ENCODE results near the gene LYZL4.

Gene LYZL4

DNA sequence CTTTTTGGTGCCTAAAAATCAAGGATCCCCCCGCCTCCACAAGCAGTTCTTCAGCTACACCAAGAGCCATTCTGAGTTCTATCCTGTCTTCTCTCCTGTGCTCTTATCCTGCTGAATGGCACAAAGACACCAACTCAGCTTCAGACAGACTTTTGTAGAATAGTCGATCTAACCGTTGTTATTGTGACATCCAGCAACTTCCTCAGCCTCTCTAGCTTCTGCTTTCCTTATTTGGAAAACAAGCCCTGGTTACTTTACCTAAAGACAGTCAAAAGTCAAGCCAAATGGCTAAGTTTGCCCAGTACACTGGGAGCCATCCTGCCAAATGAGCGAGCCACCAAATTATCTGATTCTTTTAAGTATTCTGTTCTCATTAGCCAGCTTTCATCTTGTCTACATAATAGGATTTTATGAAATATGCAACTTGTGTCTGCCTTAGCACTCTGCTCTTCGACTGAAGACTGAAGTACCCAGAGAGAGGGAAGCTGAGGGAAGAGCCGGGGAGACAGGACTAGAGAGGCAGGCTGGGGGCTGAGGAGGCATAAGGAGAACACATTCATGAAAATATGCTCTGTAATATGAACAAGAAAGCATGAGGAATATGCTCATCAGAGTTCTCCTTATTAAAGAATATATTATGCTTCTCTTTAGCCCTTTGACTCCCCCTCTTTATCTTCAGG is 35.1 kb downstream of the LYZL4 start:
- no peak for DNase-seq (ENCODE audit: low read depth in 1 of 2, low spot score in 1 of 2)

DNA sequence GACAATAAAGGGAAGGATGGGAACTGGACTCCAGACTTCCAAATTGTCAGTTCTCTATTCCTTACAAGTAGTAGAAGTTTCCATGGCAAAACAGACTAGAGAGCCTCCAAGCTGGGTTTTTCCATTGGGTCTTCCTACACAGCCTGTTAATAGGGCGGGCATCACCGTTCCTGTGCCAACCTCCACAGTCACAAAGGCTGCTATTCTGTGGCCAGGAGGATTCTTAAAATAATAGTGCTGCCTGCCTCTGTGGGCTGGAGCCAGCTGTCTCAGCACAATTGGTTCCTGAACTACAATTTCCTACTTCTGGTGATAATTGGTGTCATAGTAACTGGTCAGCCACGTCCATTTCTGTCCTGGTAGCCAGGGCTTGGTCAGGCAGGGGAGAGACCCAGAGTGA is 38.6 kb downstream of the LYZL4 start:
- no peak for DNase-seq (ENCODE audit: low read depth in 1 of 2, low spot score in 1 of 2)

- no peak for DNase-seq (ENCODE audit: low read depth in 1 of 2, low spot score in 1 of 2)
Observed at GRCh38 chr3:42369832-42370231, 40.6 kb downstream of the LYZL4 start.

DNA sequence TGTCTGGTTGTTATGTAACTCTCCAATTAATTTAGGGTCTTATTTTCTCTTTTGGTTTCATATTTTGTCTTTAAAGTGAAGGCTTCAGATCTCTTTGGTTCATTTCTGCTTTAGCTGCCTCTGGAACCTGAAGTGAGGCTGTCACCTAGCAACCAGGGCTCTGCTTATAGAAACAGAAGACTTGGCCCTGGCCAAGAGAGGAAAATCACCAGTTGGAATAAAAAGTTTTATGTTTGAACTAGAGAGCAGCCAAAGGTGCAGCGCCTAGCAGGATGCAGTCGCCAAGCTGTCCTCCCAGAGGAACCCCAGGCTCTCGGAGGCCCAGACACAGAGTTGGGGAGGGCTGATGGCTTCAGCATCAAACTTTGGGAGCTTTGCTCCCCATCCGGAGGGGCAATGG is 41.1 kb downstream of the LYZL4 start:
- DNase-seq (ENCODE audit: low read depth in 1 of 2, low spot score in 1 of 2): no peak

GRCh38 chr3:42368861-42369260 is 41.5 kb downstream of the LYZL4 start:
- DNase-seq (ENCODE audit: low read depth in 1 of 2, low spot score in 1 of 2): no peak

GRCh38 chr3:42367903-42368302 is 42.5 kb downstream of the LYZL4 start:
- DNase-seq (ENCODE audit: low read depth in 1 of 2, low spot score in 1 of 2): no peak

DNA sequence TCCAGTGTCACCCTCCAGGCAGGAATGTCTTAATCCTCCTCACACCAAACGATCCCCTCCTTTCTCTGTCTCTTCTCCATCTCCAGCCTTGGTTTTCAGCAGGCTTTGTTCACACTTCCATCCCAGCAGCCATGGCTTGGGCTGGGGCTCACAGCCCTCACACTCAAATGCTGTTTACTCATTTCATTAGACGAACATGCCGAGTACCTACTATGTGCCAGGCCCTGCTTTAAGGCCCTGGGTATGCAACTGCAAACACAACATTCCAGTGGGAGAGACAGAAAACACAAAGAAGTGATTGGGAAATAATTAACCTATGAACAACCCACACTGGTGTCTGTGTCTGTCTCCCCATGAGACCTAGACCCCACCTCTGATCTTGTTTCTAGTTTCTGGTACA is 43.9 kb downstream of the LYZL4 start:
- no peak for DNase-seq (ENCODE audit: low read depth in 1 of 2, low spot score in 1 of 2)

GRCh38 chr3:42357335-42357734 is 53.1 kb downstream of the LYZL4 start:
- no peak for DNase-seq (ENCODE audit: low read depth in 1 of 2, low spot score in 1 of 2)

DNA sequence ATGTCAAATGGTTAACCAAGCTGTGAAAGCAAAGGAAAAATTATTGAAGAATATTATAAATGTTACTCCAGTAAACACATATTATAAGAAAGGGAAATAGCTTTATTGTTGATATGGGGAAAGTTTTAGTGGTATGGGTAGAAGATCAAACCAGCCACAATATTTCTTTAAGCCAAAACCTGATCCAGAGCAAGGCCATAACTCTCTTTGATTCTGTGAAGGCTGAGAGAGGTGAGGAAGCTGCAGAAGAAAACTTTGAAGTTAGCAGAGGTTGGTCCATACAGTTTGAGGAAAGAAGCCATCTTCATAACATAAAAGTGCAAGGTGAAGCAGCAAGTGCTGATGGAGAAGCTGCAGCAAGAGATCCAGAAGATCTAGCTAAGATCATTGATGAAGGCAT is 54.8 kb downstream of the LYZL4 start:
- DNase-seq (ENCODE audit: low read depth in 1 of 2, low spot score in 1 of 2): no peak

DNA sequence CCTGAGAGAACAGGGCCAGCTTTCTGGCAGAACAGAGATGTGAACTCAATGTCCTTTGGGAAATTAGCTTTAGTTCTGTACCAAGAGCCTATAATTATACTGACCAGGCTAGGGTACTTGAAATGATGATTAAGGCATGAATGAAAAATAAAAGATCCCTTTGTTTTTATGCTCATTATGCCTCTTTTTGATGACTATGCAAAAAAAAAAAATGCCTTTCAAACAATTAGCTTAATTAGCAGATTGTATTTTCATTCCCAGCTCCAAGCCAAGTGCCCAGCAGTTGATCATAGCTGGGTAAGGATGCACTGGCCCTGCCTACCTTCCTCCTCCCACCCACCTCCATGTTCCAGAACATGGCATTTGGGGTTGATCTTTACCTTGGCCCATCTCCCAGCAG is 56.8 kb downstream of the LYZL4 start:
- no peak for DNase-seq (ENCODE audit: low read depth in 1 of 2, low spot score in 1 of 2)

DNA sequence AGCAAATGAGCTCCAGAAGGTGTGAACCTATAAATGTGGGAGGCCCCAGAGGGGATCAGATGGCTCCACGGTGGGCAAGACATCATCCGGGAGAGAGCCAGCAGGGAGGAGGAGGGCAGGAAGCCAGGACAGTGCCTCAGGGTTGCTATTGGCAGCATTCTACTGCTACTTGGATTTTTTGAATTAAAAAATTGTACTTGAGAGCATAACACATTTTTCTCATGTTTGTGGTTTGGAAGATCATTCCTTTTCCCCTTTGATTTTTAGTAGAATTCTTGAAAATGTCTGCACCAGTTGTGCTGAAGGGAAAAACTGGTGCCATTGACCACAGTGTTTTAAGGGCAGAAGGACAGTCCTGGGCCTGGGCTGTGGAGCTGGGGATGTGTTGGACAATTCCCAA is 59.2 kb downstream of the LYZL4 start:
- DNase-seq (ENCODE audit: low read depth in 1 of 2, low spot score in 1 of 2): no peak

GRCh38 chr3:42349765-42350594 is 60.4 kb downstream of the LYZL4 start:
- DNase-seq (ENCODE audit: low read depth in 1 of 2, low spot score in 1 of 2): no peak

GRCh38 chr3:42347928-42348327 is 62.5 kb downstream of the LYZL4 start:
- no peak for DNase-seq (ENCODE audit: low read depth in 1 of 2, low spot score in 1 of 2)
